CD14-positive monocyte (primary cell): ENCODE data around the gene INO80B. TPM values are rescaled to one million over a fixed set of nuclear protein-coding genes. Genes with fewer than 3 reads are reported as not detected.

ENCODE experiments used
- DNase-seq, 3 donors: peaks; one replicate each; pipeline ENCODE4 v3.0.0-alpha.2; 2011 to 2022
- H2AFZ ChIP-seq: 2 replicates; pipeline ENCODE4 v1.6.0; 2012; ENCODE audit warnings: mild to moderate bottlenecking, low read depth, low read length, inconsistent platforms; ENCODE audit not compliant: insufficient read depth, poor library complexity, severe bottlenecking
- H3K27ac ChIP-seq, 2 donors: 1 replicate in 1 of 2; 2 replicates in 1 of 2; pipeline ENCODE4 v1.5.1; 2012 to 2013; ENCODE audit warnings: low read length in 2 of 2, control low read depth in 1 of 2, inconsistent platforms in 1 of 2, low read depth in 1 of 2, mild to moderate bottlenecking in 1 of 2
- H3K27me3 ChIP-seq, 2 donors: one replicate each; pipeline versions ENCODE4 v1.6.0 to v1.6.1; 2011 to 2013; ENCODE audit warnings: low read length in 2 of 2; ENCODE audit not compliant: control insufficient read depth in 2 of 2, insufficient read depth in 2 of 2
- H3K36me3 ChIP-seq, 2 donors: replicated peaks in 1 of 2; 1 replicate in 1 of 2; 2 replicates in 1 of 2; pipeline versions ENCODE4 v1.5.1 to v1.6.1; 2012 to 2013; ENCODE audit warnings: low read length in 2 of 2, control low read depth in 1 of 2, inconsistent platforms in 1 of 2, mild to moderate bottlenecking in 1 of 2; ENCODE audit not compliant: insufficient read depth in 2 of 2, control insufficient read depth in 1 of 2
- H3K4me1 ChIP-seq, 2 donors: 1 replicate in 1 of 2; 2 replicates in 1 of 2; pipeline versions ENCODE4 v1.5.1 to v1.6.1; 2012 to 2013; ENCODE audit warnings: low read length in 2 of 2, control low read depth in 1 of 2, inconsistent platforms in 1 of 2, mild to moderate bottlenecking in 1 of 2, moderate library complexity in 1 of 2; ENCODE audit not compliant: insufficient read depth in 2 of 2, control insufficient read depth in 1 of 2
- H3K4me2 ChIP-seq: replicated peaks from 2 replicates; pipeline ENCODE3; 2012; ENCODE audit warnings: low read length, moderate library complexity, mild to moderate bottlenecking; ENCODE audit not compliant: poor library complexity, severe bottlenecking; ENCODE audit errors: extremely low read depth
- H3K4me3 ChIP-seq, 3 experiments: fragments of 200-600 bp in 1 of 3; sonication (generic) in 1 of 3; replicated peaks in 1 of 3; 1 replicate in 2 of 3; 2 replicates in 1 of 3; pipeline ENCODE4 v1.5.1; 2011 to 2013; ENCODE audit warnings: low read length in 3 of 3, mild to moderate bottlenecking in 3 of 3, control low read depth in 2 of 3, low read depth in 2 of 3, inconsistent platforms in 1 of 3, moderate library complexity in 1 of 3
- H3K79me2 ChIP-seq: 2 replicates; pipeline ENCODE4 v1.6.0; 2012; ENCODE audit warnings: mild to moderate bottlenecking, control low read depth, inconsistent platforms, low read length, moderate library complexity; ENCODE audit not compliant: insufficient read depth
- H3K9ac ChIP-seq: 2 replicates; pipeline ENCODE4 v1.6.0; 2017; ENCODE audit warnings: low read length, mild to moderate bottlenecking; ENCODE audit not compliant: insufficient read depth, poor library complexity, severe bottlenecking
- H3K9me3 ChIP-seq, 2 donors: replicated peaks in 1 of 2; 1 replicate in 1 of 2; 2 replicates in 1 of 2; pipeline versions ENCODE4 v1.5.1 to v1.6.1; 2012 to 2013; ENCODE audit warnings: low read length in 2 of 2, control low read depth in 1 of 2; ENCODE audit not compliant: control insufficient read depth in 1 of 2, insufficient read depth in 1 of 2
- H4K20me1 ChIP-seq: 2 replicates; pipeline ENCODE4 v1.6.0; 2012; ENCODE audit warnings: mild to moderate bottlenecking, low read length, control low read depth, moderate library complexity; ENCODE audit not compliant: insufficient read depth
- H3K27ac Mint-ChIP-seq, 7 donors: one replicate each; pipeline ENCODE4 v1.8.0; 2020; ENCODE audit warnings: mild to moderate bottlenecking in 7 of 7, mixed read lengths in 7 of 7, moderate library complexity in 6 of 7, inconsistent platforms in 2 of 7
- H3K27me3 Mint-ChIP-seq, 3 donors: one replicate each; pipeline ENCODE4 v1.8.0; 2021 to 2022; ENCODE audit warnings: low read depth in 3 of 3, mild to moderate bottlenecking in 3 of 3, mixed read lengths in 3 of 3, moderate library complexity in 3 of 3, inconsistent platforms in 1 of 3
- H3K36me3 Mint-ChIP-seq, 2 donors: one replicate each; pipeline ENCODE4 v1.8.0; 2020; ENCODE audit warnings: mixed read lengths in 2 of 2, inconsistent platforms in 1 of 2, mild to moderate bottlenecking in 1 of 2
- H3K4me1 Mint-ChIP-seq: one replicate; pipeline ENCODE4 v1.8.0; 2020; ENCODE audit warnings: mild to moderate bottlenecking, mixed read lengths
- H3K4me3 Mint-ChIP-seq, 2 donors: one replicate each; pipeline ENCODE4 v1.8.0; 2020; ENCODE audit warnings: mild to moderate bottlenecking in 2 of 2, mixed read lengths in 2 of 2, moderate library complexity in 1 of 2
- H3K9me3 Mint-ChIP-seq, 7 donors: one replicate each; pipeline ENCODE4 v1.8.0; 2020 to 2022; ENCODE audit warnings: mixed read lengths in 7 of 7, mild to moderate bottlenecking in 6 of 7, moderate library complexity in 6 of 7, inconsistent platforms in 2 of 7
- CTCF ChIP-seq: fragments of 200-600 bp; IDR thresholded peaks from one replicate; pipeline ENCODE4 v1.8.0; 2022; ENCODE audit warnings: antibody characterized with exemption, mild to moderate bottlenecking
- WGBS: methylation state at CpG from one replicate; pipeline ENCODE4 v1.1.5; 2013; ENCODE audit warnings: missing lambda C conversion rate; ENCODE audit not compliant: insufficient coverage; 5-methylcytosine and 5-hydroxymethylcytosine counted together
- intact Hi-C, 2 donors: fragments of 100-400 bp; cut with micrococcal nuclease; formaldehyde crosslinking; loops; one replicate each; pipeline versions ENCODE4 v1.15.0 to v1.15.1; 2023
- polyA plus RNA-seq, 3 donors: library from polyadenylated mRNA; depleted of rRNA in 1 of 3; unstranded in 2 of 3; stranded (reverse) in 1 of 3; fragments of 300-500 nt in 2 of 3; fragments of >200 nt in 1 of 3; fragmentation: Illumina TruSeq in 2 of 3; gene quantifications; 1 replicate in 2 of 3; 2 replicates in 1 of 3; pipeline ENCODE4 v1.2.3, GENCODE V29; 2012 to 2021

The INO80B gene
- polyA plus RNA-seq, 3 donors, result 4.8 to 48.7 (median 4.8) TPM

DNA sequence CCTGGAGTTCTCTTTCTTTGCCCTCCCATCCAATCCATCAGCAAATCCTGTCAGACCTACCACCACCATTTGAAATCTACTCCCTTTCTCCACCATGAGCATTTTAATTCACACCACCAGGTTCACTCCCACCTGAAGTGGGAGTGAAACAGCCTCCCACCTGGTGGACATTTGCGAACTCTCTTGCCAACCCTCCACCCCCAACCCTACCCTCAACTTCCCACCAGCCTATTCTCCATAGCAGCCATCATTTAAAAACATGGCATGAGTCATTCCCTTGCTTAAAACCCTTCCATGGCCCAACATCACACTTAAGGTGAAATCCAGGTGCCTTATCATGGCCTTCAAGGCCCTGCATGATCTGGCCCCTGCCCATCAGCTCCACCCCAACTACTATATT is 16.6 kb upstream of the INO80B start:
- Histone ChIP-seq H3K79me2 (no peaks in the 10 kb centered on the region), H4K20me1 (no peaks in the 10 kb centered on the region), H3K4me2 (no peak overlapping the region), H3K27me3 (peaks cover 19 to 41% of the 10 kb centered on the region in 2 donors), H3K4me3 (no peak overlapping the region), H3K4me1 (peaks cover 27 to 29% of the 10 kb centered on the region in 2 donors), H3K9ac (no peak overlapping the region), H3K36me3 (no peaks in the 10 kb centered on the region), H3K9me3 (peaks cover 0 to 19% of the 10 kb centered on the region in 2 donors), H2AFZ (no peak overlapping the region), H3K27ac (no peak overlapping the region)
- Mint-ChIP-seq H3K27me3 (peaks cover 36 to 45% (median 40%) of the 10 kb centered on the region in 3 donors), H3K9me3 (peaks cover 0 to 9% (median 6%) of the 10 kb centered on the region in 7 donors), H3K4me1 (peaks cover 32% of the 10 kb centered on the region), H3K36me3 (peaks cover 4 to 5% of the 10 kb centered on the region in 2 donors), H3K4me3 (no peak overlapping the region), H3K27ac (peak overlapping the region in 1 of 7 donors; percentile 16)
- intact Hi-C loops, result no loop called here
- WGBS, result 100% methylated on average over 1 of the region's 1 CpG
- no peak for DNase-seq
- no peak for TF ChIP-seq CTCF

GRCh38 chr2:74439373-74439772 is 15.5 kb upstream of the INO80B start:
- Histone ChIP-seq H4K20me1 (no peaks in the 10 kb centered on the region), H3K9ac (peak overlapping the region; percentile 29), H3K4me1 (peaks cover 32 to 33% of the 10 kb centered on the region in 2 donors), H3K4me3 (no peak overlapping the region), H3K36me3 (no peaks in the 10 kb centered on the region), H3K79me2 (no peaks in the 10 kb centered on the region), H3K27ac (no peak overlapping the region), H3K9me3 (peaks cover 0 to 19% of the 10 kb centered on the region in 2 donors), H3K27me3 (peaks cover 22 to 51% of the 10 kb centered on the region in 2 donors), H2AFZ (peak overlapping the region; percentile 79), H3K4me2 (no peak overlapping the region)
- Mint-ChIP-seq H3K27me3 (peaks cover 39 to 54% (median 46%) of the 10 kb centered on the region in 3 donors), H3K36me3 (peaks cover 4 to 5% of the 10 kb centered on the region in 2 donors), H3K4me3 (peak overlapping the region in 1 of 2 donors; percentile 92), H3K27ac (no peak overlapping the region), H3K9me3 (peaks cover 0 to 9% (median 6%) of the 10 kb centered on the region in 7 donors), H3K4me1 (peaks cover 36% of the 10 kb centered on the region)
- 35% methylated on average over 3 of the region's 3 CpGs for WGBS
- intact Hi-C loops, result no loop called here
- no peak for TF ChIP-seq CTCF
- DNase-seq, result no peak
